ENCODE measurements around the gene SP8.

SP8 gene

DNA sequence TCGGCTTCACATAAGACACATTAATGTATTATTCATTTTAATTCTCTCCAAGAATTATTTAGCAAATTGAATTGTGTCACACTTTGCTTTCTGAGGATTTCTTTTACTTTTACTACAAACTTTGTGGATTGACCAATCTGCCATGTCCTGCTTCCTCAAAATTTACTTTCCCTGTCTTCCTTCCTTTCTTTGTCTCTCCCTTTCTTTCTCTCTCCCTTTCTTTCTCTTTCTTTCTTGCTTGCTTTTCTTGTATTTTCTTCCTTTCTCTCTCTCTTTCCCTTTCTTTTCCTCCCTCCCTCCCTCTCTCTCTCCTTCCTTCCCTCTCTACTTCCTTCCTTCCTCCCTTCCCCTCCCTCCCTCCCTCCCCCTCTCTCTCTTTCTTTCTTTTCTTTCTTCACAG lies 37.8 kb downstream of the SP8 start:
- no peak for DNase-seq

DNA sequence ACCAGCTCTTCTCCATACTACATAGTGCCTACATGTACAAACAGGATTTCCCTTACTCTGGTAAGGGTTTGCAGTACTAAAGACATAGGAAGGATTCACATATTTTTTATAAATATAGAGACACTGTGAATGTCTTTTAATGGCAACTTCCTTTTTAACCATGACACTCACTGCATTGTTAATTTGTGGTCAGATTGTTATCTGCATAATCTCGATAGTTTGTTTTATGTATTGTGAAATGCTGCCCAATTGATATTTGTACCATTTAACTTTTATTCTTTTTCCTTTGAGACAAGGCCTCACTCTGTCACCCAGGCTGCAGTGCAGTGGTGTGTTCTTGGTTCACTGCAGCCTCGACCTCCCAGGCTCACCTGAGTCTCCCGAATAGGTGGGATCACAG lies 39.7 kb downstream of the SP8 start:
- DNase-seq: no peak

DNA sequence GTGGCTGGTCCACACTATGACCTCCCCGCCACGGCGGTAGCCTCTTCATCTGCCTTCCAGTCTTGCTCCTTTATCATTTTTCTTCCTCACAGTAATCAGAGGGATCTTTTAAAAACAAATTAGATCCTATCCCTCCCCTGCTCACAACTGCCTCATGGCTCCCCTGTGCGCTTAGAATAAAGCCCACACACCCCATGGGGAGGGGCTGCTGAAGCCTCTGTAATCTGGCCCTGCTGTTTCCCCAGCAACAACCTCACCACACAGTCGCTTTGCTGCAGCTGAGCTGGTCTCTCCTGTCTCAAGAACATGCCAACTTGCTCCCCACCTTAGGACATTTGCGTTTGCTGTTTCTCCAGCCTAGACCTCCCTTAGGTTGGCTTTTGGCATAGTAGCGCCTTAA lies 41.0 kb downstream of the SP8 start:
- no peak for DNase-seq

DNA sequence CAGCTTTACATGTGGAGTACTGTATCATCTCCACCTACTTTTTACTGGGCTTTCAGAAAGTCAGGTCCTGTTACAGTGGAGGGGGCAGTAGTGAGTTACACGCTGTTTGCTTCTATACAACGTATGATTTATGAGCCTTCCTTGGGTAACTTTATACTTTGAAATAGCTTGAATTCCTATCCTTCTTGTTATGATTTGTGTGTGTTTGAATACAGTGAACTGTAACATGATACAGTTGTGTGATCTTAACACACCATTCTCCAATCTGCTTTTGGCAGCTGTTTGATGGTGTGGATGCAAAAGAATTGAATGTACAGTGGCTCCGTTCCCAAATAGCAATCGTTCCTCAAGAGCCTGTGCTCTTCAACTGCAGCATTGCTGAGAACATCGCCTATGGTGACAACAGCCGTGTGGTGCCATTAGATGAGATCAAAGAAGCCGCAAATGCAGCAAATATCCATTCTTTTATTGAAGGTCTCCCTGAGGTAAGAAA lies 41.7 kb downstream of the SP8 start:
- peak; percentile 88 for DNase-seq

DNA sequence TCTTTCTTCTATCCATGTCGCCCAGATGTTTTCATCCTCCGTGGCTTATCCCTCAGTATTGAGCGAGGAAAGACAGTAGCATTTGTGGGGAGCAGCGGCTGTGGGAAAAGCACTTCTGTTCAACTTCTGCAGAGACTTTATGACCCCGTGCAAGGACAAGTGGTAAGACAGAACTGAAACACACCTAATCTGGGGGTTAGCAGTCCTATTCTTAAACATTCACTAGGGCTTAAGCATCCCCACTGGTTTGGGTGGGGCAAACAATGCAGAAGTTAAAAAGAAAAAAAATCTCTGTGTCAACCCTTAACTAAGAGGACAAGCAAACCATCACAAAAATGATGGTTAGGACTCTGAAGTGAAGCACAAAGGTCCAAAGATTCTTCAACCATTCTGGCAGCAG lies 43.8 kb downstream of the SP8 start:
- DNase-seq: no peak

DNA sequence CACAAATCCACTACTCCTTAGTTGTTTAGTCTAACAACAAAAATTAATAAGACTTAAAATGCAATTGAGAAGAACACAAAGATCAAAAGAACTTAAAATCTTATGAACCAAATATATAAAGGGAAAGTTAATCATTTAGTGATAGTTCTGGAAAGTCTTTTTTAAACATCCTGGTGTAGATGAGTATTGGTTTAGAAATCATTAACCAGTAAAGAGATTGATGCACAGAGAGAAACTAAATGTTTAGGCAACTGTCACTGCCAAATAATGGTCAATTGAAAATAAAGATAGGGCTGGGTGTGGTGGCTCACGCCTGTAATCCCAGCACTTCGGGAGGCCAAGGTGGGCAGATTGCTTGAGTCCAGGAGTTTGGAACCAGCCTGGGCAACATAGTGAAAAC lies 44.9 kb downstream of the SP8 start:
- no peak for DNase-seq

DNA sequence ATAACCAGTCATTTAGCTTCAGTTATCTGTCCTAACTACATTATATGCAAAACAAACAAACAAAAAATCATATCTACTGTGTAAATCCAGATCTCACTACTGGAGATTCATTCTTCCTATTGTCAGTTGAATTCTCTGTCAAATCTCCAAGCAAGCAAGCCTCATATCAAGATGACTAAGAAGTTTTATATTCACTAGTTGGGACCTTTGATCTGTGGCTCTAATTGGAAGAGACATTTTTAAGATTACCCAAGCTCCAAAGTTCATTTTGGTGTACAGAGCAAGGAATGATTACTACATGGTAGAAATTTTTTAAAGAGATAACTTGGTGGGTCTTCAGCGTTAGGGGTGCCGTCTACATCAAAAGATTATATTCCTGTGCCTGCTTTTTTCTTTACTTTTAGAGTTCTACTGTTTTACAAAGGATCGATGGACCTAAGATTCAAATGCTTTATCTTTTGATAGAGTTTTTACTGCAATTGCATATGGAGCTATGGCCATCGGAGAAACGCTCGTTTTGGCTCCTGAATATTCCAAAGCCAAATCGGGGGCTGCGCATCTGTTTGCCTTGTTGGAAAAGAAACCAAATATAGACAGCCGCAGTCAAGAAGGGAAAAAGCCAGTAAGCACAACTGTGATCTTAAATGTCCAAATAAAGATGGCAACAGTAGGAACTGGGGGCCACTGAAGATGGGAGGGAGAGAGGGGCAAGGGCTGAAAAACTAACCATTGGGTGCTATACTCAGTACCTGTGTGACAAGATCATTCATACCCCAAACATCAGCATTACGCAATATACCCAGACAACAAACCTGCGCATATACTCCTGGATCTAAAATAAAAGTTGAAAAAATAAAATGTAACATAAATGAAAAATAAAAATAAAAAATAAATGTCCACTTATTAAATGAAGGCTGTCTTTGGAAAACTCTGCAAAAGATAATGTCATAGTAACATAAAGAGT lies 47.9 kb downstream of the SP8 start:
- no peak for DNase-seq

DNA sequence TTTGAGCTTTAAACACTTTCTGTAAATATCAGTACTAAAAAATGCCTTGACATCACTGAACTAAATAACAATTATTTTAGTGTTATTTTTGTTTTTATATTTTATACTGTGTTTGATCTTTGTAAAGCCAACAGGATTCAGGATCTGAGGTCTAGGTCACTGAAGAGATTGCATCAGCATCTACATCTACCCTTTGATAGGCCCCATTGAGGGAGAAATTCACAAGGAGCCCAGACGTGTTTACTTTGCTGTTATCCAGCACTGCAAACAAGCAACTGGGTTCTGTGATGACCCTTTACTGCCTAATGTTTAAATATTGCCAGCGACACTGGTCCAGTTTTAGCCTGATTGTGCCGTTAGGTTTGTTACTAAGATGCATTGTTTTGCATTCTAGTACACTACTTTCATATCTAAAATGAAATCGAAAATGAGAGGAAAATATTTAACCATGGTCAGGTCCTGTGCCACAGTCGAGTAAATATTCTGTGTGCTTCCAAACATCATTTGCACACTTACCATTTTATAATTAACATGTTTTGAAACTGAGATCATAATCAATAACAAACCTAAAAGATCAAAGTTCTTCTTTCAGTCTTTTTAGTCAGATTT lies 48.7 kb downstream of the SP8 start:
- DNase-seq: peak; percentile 63

DNA sequence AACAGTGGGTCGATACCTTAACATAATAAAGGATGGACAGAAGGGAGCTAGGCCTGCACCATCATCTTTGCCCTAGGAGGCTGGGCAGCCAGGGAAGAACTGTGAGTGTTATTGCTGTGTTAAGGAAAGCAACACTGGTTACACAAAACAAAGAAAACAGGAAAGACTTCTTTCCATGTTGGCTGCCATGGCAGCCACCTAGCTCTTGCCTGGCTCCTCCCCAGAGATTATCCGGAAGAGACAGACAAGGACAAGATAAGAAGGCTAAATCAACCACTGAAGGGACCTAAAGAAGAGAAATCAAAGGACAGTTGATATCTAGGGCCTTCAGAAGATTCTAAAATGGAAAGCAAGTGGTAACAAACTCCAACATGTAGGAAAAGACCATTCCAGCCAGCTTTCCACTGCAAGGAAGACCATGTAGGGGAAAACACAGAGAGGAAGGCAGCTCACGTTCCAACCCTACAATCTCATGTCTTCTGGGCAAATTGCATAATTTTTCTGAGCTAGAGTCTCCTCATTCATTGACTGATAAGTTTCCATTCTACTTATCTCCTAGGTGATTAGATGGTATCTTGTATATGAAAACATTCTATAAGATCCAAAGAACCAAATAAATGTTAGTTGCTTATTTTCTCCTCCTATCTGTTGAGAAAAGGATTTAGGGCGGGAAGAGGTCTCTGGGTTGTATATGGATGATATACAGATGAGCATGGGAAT lies 51.2 kb downstream of the SP8 start:
- no peak for DNase-seq

Data from NCI-H1092 treated with DMSO at 0.1 percent for 48 hours (cell line).